Uterus (tissue), 2 donors: Measurements from ENCODE around the gene MOB3A.

Experiments used
- CTCF ChIP-seq, 4 experiments: fragments of 200-600 bp in 2 of 4; fragments of 450-650 bp in 2 of 4; sonication (generic) in 2 of 4; IDR thresholded peaks; one replicate each; pipeline ENCODE4 v1.5.1; 2016 to 2019; ENCODE audit warnings: antibody characterized with exemption in 4 of 4, mild to moderate bottlenecking in 2 of 4, moderate library complexity in 1 of 4
- POLR2A ChIP-seq, 2 donors: fragments of 450-650 bp; IDR thresholded peaks; one replicate each; pipeline ENCODE4 v1.6.1; 2016; ENCODE audit warnings: antibody characterized with exemption in 2 of 2, mild to moderate bottlenecking in 1 of 2, moderate library complexity in 1 of 2

- TF ChIP-seq CTCF (IDR thresholded peaks at IDR 0.05) (no peak), POLR2A (IDR thresholded peaks at IDR 0.05) (no peak)
Observed at GRCh38 chr19:2120821-2121220, 24.7 kb upstream of the MOB3A start.
